A549 (cell line): ENCODE results near the gene PRUNE2. TPM values are rescaled to one million over a fixed set of nuclear protein-coding genes. Genes with fewer than 3 reads are reported as not detected.

Experiments used
- ATAC-seq, 2 experiments: fragments of 200-7000 bp in 1 of 2; fragments of >200 bp in 1 of 2; cut with Nextera tagmentation in 1 of 2; cut with Tn5 transposase in 1 of 2; 3 replicates each; pipeline versions ENCODE4 v1.8.0 to v1.9.1; 2018 to 2020; ENCODE audit warnings: mild to moderate bottlenecking in 1 of 2, moderate library complexity in 1 of 2
- CTCF ChIA-PET: fragments of 300-600 bp; sonication (Branson Sonifier 250); formaldehyde crosslinking; extraction: SDS; loops from one replicate; lab custom pipeline; 2021; ENCODE audit warnings: antibody characterized with exemption, inconsistent platforms; lab: Yijun Ruan, JAX
- POLR2A ChIA-PET: fragments of 350-600 bp; formaldehyde crosslinking; extraction: SDS; loops from one replicate; lab custom pipeline; 2021; ENCODE audit warnings: antibody characterized with exemption, inconsistent platforms; lab: Yijun Ruan, JAX
- DNase-seq, 2 experiments: peaks; one replicate each; pipeline versions ENCODE4 v3.0.0 to v3.0.0-alpha.2; 2011 to 2016; ENCODE audit warnings: low read depth in 1 of 2, low spot score in 1 of 2
- FAIRE-seq: peaks from 2 replicates; lab custom pipeline; 2011; peaks lifted over from hg19 to GRCh38; lab: Jason Lieb, UNC
- H3K27ac ChIP-seq, 2 experiments: fragments of >200 bp; sonication (Bioruptor Twin); formaldehyde crosslinking; 3 replicates each; pipeline ENCODE4 v1.5.1; 2016 to 2017
- H3K4me1 ChIP-seq: fragments of >200 bp; sonication (Bioruptor Twin); formaldehyde crosslinking; 3 replicates; pipeline ENCODE4 v1.6.1; 2016
- H3K4me2 ChIP-seq: fragments of >200 bp; sonication (Bioruptor Twin); formaldehyde crosslinking; 3 replicates; pipeline ENCODE4 v1.6.1; 2016
- H3K4me3 ChIP-seq: fragments of >200 bp; sonication (Bioruptor Twin); formaldehyde crosslinking; 3 replicates; pipeline ENCODE4 v1.5.1; 2016
- H3K9me3 ChIP-seq: fragments of >200 bp; sonication (Bioruptor Twin); formaldehyde crosslinking; 3 replicates; pipeline ENCODE4 v1.6.1; 2016
- BHLHE40 ChIP-seq: IDR thresholded peaks from 2 replicates; pipeline ENCODE4 v1.6.1; 2012; ENCODE audit warnings: low read depth, low read length, inconsistent platforms
- CBX2 ChIP-seq: fragments of 200-600 bp; sonication (generic); IDR thresholded peaks from 2 replicates; pipeline ENCODE4 v1.6.1; 2016; ENCODE audit warnings: low read depth, mild to moderate bottlenecking, borderline replicate concordance
- CHD4 ChIP-seq: fragments of 200-600 bp; sonication (generic); IDR thresholded peaks from 2 replicates; pipeline ENCODE4 v1.6.1; 2016; ENCODE audit warnings: antibody characterized with exemption, mild to moderate bottlenecking, borderline replicate concordance
- EHMT2 ChIP-seq: fragments of 200-600 bp; sonication (generic); IDR thresholded peaks from 2 replicates; pipeline ENCODE4 v1.6.1; 2016; ENCODE audit warnings: antibody characterized with exemption, low read depth, mild to moderate bottlenecking, moderate library complexity
- FOSB ChIP-seq: fragments of 250-450 bp; sonication (Bioruptor Pico); IDR thresholded peaks from 2 replicates; pipeline ENCODE4 v1.5.0; 2020; ENCODE audit warnings: mild to moderate bottlenecking, moderate library complexity
- FOXS1 ChIP-seq: fragments of 250-450 bp; sonication (Bioruptor Pico); IDR thresholded peaks from 2 replicates; pipeline ENCODE4 v1.5.0; 2020; ENCODE audit warnings: mild to moderate bottlenecking, moderate library complexity
- JUNB ChIP-seq: fragments of >200 bp; sonication (Bioruptor Twin); formaldehyde crosslinking; IDR thresholded peaks from 2 replicates; pipeline ENCODE4 v1.6.1; 2016
- MAFK ChIP-seq: fragments of 450-650 bp; IDR thresholded peaks from 2 replicates; pipeline ENCODE4 v1.6.1; 2014; ENCODE audit not compliant: partially characterized antibody
- NFE2L2 ChIP-seq: fragments of 150-350 bp; conservative IDR thresholded peaks from 2 replicates; pipeline ENCODE4 v1.6.1; 2014; ENCODE audit warnings: low read length
- PHF8 ChIP-seq: fragments of 200-600 bp; sonication (generic); IDR thresholded peaks from 2 replicates; pipeline ENCODE4 v1.6.1; 2016; ENCODE audit warnings: low read depth, mild to moderate bottlenecking, antibody characterized with exemption, moderate library complexity, borderline replicate concordance
- POLR2A ChIP-seq: IDR thresholded peaks from 2 replicates; pipeline ENCODE4 v1.6.1; 2012; ENCODE audit warnings: mild to moderate bottlenecking, low read length
- POLR2AphosphoS2 ChIP-seq: conservative IDR thresholded peaks from 2 replicates; pipeline ENCODE4 v1.6.1; 2012; ENCODE audit warnings: low read length, improper control_type of control experiment, inconsistent platforms
- RCOR1 ChIP-seq: fragments of 150-350 bp; IDR thresholded peaks from 2 replicates; pipeline ENCODE4 v1.6.1; 2014; ENCODE audit warnings: antibody characterized with exemption, low read length, low read depth
- TFCP2L1 ChIP-seq: fragments of 250-450 bp; sonication (Bioruptor Pico); IDR thresholded peaks from 2 replicates; pipeline ENCODE4 v1.5.0; 2021; ENCODE audit warnings: mild to moderate bottlenecking
- ZNF302 ChIP-seq: fragments of 250-450 bp; sonication (Bioruptor Pico); IDR thresholded peaks from 2 replicates; pipeline ENCODE4 v1.9.0; 2021; ENCODE audit warnings: inconsistent platforms, mild to moderate bottlenecking, moderate library complexity
- WGBS: methylation state at CpG from one replicate; pipeline ENCODE4 v1.1.6; 2017; ENCODE audit errors: missing lambda C conversion rate; 5-methylcytosine and 5-hydroxymethylcytosine counted together
- polyA plus RNA-seq, 4 experiments: library from polyadenylated mRNA; depleted of rRNA in 3 of 4; stranded (reverse); fragments of >200 nt; fragmentation: RNase III in 1 of 4; extraction: RNeasy Plus Mini Kit Qiagen cat#74134 plus additional on column Dnase treatment in 1 of 4; gene quantifications; 2 replicates in 3 of 4; 3 replicates in 1 of 4; pipeline ENCODE4 v1.2.3, GENCODE V29; 2011 to 2017
- TF ChIP-seq, protein P1 (sequence below): fragments of >200 bp; sonication (Bioruptor Twin); formaldehyde crosslinking; IDR thresholded peaks from 2 replicates; pipeline ENCODE4 v1.6.1; 2016
- TF ChIP-seq, protein P2 (sequence below): fragments of 200-600 bp; sonication (generic); IDR thresholded peaks from 2 replicates; pipeline ENCODE4 v1.6.1; 2016; ENCODE audit warnings: antibody characterized with exemption, mild to moderate bottlenecking, moderate library complexity
- TF ChIP-seq, protein P3 (sequence below): IDR thresholded peaks from 2 replicates; pipeline ENCODE4 v1.6.1; 2012
- TF ChIP-seq, protein P4 (sequence below): fragments of 450-650 bp; IDR thresholded peaks from 2 replicates; pipeline ENCODE4 v1.6.1; 2014; ENCODE audit warnings: antibody characterized with exemption

Gene PRUNE2
- polyA plus RNA-seq, 2 of the 4 experiments (the other 2 are of a cell fraction), result 0.04 TPM; not detected in 1

DNA sequence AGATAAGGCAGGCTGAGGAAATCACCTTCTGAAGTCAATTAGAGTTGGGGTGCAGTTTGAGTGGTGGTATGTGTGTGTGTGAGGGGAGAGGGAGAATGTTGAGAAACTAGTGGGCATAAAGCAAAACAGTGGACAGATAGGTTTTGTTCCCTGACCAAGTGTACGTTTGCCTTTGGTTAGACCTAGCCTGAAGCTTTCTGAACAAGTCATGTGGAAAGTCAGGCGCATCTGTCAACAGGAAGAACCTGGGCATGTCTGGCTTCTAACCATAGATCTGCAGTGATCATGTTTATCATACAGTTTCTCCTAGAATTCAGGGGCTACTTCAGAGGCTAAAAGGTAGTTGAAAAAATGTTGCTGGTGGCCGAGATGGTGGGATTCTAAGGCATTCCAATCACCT lies 284.9 kb downstream of the PRUNE2 start (continued):
- TF ChIP-seq JUNB, result no peak
- no peak for TF ChIP-seq NFE2L2
- no peak for TF ChIP-seq CHD4

DNA sequence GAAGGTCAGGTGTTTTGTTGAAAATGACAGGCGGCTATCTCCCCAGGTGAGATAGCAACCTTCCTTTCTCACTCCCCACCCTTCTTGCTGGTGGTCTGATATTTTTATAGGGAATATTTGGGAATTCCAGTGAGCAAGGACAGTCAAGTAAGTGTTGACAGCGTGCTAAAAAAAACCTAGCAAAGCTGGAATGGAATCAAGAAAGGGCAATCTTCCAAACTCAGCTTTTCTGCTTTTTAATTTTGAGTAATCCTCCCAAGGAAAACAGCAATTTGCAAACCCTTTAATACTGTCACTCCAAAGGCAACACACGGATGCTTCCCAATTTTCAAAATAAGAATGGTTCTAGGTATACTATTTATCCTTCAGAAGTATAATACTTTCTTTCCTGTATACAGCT lies 285.3 kb downstream of the PRUNE2 start:
- no peaks in the 10 kb centered on the region for H3K9me3 ChIP-seq
- ATAC-seq (no peak), DNase-seq (no peak), FAIRE-seq (no peak)
- H3K4me2 ChIP-seq, result no peak overlapping the region
- WGBS, result 26% methylated on average over 3 of the region's 3 CpGs
- no peak overlapping the region for H3K27ac ChIP-seq
- TF ChIP-seq, protein P1, sequence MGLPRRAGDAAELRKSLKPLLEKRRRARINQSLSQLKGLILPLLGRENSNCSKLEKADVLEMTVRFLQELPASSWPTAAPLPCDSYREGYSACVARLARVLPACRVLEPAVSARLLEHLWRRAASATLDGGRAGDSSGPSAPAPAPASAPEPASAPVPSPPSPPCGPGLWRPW, result no peak
- TF ChIP-seq, protein P2, sequence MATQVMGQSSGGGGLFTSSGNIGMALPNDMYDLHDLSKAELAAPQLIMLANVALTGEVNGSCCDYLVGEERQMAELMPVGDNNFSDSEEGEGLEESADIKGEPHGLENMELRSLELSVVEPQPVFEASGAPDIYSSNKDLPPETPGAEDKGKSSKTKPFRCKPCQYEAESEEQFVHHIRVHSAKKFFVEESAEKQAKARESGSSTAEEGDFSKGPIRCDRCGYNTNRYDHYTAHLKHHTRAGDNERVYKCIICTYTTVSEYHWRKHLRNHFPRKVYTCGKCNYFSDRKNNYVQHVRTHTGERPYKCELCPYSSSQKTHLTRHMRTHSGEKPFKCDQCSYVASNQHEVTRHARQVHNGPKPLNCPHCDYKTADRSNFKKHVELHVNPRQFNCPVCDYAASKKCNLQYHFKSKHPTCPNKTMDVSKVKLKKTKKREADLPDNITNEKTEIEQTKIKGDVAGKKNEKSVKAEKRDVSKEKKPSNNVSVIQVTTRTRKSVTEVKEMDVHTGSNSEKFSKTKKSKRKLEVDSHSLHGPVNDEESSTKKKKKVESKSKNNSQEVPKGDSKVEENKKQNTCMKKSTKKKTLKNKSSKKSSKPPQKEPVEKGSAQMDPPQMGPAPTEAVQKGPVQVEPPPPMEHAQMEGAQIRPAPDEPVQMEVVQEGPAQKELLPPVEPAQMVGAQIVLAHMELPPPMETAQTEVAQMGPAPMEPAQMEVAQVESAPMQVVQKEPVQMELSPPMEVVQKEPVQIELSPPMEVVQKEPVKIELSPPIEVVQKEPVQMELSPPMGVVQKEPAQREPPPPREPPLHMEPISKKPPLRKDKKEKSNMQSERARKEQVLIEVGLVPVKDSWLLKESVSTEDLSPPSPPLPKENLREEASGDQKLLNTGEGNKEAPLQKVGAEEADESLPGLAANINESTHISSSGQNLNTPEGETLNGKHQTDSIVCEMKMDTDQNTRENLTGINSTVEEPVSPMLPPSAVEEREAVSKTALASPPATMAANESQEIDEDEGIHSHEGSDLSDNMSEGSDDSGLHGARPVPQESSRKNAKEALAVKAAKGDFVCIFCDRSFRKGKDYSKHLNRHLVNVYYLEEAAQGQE, result no peak
- TF ChIP-seq MAFK (no peak), RCOR1 (no peak), FOXS1 (CRISPR knock-in tag) (no peak), BHLHE40 (no peak), FOSB (no peak), POLR2A (no peak)
- TF ChIP-seq, protein P3, sequence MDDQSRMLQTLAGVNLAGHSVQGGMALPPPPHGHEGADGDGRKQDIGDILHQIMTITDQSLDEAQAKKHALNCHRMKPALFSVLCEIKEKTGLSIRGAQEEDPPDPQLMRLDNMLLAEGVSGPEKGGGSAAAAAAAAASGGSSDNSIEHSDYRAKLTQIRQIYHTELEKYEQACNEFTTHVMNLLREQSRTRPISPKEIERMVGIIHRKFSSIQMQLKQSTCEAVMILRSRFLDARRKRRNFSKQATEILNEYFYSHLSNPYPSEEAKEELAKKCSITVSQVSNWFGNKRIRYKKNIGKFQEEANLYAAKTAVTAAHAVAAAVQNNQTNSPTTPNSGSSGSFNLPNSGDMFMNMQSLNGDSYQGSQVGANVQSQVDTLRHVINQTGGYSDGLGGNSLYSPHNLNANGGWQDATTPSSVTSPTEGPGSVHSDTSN, result no peak
- ChIA-PET CTCF (interaction anchor here (0.6 to 1.4 kb wide), 2 partner anchors 95 to 174 kb away, joined by 3 to 4 read pairs; no protein-coding TSS in a partner anchor), POLR2A (no interaction called here)
- H3K4me3 ChIP-seq, result no peak overlapping the region
- H3K4me1 ChIP-seq, result no peaks in the 10 kb centered on the region

DNA sequence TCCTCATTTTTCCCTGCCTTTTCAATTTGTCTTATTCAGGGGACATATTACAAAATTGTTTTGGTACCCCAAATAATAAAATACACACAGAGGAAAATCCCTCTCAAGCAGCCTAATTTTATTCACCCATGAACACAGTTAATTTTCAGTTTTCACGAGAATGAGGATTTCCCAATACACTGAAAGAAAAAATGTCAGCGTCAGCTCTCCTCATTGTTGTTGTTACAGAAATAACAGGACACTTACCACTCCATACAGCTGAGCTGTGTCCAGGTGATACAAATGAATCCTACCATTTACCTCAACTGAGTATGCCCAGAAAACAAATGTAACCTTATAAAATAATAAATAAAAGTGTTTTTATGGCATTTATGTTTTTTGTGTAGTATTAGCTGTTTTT lies 286.3 kb downstream of the PRUNE2 start:
- no peaks in the 10 kb centered on the region for H3K9me3 ChIP-seq
- FAIRE-seq, result no peak

DNA sequence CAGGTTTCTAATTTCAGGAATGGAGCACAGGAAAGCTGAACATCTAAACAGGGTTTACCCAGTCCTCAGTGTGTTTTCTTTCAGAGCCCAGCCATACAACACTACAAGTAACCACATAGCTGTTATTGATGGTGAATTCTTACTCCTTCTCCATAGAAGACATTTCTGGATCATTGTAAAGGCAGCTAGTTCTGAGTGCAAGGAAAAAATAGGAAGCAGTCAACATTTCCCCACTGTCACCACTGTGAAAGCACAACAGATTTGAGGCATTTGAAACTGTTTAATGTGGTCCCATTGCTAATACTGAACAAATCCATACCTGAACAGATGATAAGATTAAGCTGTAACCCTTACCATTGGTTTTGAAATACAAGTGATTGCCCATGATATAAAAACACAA lies 286.7 kb downstream of the PRUNE2 start:
- POLR2A ChIA-PET, result no interaction called here
- CTCF ChIA-PET, result interaction anchor here (1.4 kb wide), 2 partner anchors 17 to 172 kb away, joined by 3 to 4 read pairs; no protein-coding TSS in a partner anchor
- DNase-seq, result no peak

More for the DNA sequence above, 286.3 kb downstream of the PRUNE2 start:
- no peak for ATAC-seq
- ChIA-PET POLR2A (no interaction called here), CTCF (interaction anchor here (0.6 to 1.4 kb wide), 2 partner anchors 173 to 1131 kb away, joined by 3 to 4 read pairs; no protein-coding TSS in a partner anchor)
- Histone ChIP-seq H3K4me3 (no peak overlapping the region), H3K4me2 (no peak overlapping the region), H3K4me1 (no peaks in the 10 kb centered on the region), H3K27ac (no peak overlapping the region)
- DNase-seq, result no peak
- WGBS, result 32% methylated on average over 2 of the region's 2 CpGs
- TF ChIP-seq POLR2AphosphoS2 (no peak), PHF8 (no peak), POLR2A (no peak), CBX2 (no peak), EHMT2 (no peak), ZNF302 (CRISPR knock-in tag) (no peak)

More for the DNA sequence above, 286.7 kb downstream of the PRUNE2 start:
- ATAC-seq, result no peak
- Histone ChIP-seq H3K4me1 (no peaks in the 10 kb centered on the region), H3K4me3 (no peak overlapping the region), H3K9me3 (no peaks in the 10 kb centered on the region), H3K4me2 (no peak overlapping the region), H3K27ac (no peak overlapping the region)
- TF ChIP-seq POLR2AphosphoS2 (no peak), TFCP2L1 (CRISPR knock-in tag) (no peak), FOSB (no peak)
- TF ChIP-seq, protein P4, sequence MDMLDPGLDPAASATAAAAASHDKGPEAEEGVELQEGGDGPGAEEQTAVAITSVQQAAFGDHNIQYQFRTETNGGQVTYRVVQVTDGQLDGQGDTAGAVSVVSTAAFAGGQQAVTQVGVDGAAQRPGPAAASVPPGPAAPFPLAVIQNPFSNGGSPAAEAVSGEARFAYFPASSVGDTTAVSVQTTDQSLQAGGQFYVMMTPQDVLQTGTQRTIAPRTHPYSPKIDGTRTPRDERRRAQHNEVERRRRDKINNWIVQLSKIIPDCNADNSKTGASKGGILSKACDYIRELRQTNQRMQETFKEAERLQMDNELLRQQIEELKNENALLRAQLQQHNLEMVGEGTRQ, result no peak
- no peak for FAIRE-seq
